Choroid plexus epithelial cell (primary cell): ENCODE results near the gene ADAM8.

Experiments
- DNase-seq: peaks from one replicate; pipeline ENCODE4 v3.0.0-alpha.2; 2010; ENCODE audit warnings: low read depth
- H3K4me3 ChIP-seq: 2 replicates; pipeline ENCODE4 v1.5.1; 2011; ENCODE audit warnings: low read depth, mild to moderate bottlenecking, control low read depth, low read length, moderate library complexity
- TF ChIP-seq, protein P1 (sequence below): conservative IDR thresholded peaks from 2 replicates; pipeline ENCODE4 v1.5.1; 2011; ENCODE audit warnings: low read depth, mild to moderate bottlenecking, control low read depth, inconsistent platforms, low read length, moderate library complexity

ADAM8 gene

DNA sequence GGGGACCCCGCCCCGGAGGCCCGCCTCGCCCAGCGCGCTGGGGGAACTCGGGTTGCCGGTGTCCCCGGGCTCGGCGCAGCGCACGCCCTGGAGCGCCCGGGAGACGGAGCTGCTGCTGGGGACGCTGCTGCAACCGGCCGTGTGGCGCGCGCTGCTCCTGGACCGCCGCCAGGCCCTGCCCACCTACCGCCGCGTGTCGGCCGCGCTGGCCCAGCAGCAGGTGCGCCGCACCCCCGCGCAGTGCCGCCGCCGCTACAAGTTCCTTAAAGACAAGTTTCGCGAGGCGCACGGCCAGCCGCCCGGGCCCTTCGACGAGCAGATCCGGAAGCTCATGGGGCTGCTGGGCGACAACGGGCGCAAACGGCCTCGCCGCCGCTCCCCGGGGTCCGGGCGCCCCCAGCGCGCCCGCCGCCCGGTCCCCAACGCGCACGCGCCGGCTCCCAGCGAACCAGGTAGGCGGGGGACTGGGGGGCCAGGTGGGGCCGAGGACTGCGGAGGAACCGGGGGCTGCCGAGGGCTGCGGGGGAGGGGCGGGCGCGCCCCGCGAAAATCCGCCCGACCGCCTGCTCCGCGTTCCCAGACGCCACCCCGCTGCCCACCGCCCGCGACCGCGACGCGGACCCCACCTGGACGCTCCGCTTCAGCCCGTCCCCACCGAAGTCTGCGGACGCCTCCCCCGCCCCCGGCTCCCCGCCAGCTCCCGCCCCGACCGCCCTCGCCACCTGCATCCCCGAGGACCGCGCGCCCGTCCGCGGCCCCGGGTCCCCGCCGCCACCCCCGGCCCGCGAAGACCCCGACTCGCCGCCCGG is 46.1 kb downstream of the ADAM8 start:
- TF ChIP-seq, protein P1, sequence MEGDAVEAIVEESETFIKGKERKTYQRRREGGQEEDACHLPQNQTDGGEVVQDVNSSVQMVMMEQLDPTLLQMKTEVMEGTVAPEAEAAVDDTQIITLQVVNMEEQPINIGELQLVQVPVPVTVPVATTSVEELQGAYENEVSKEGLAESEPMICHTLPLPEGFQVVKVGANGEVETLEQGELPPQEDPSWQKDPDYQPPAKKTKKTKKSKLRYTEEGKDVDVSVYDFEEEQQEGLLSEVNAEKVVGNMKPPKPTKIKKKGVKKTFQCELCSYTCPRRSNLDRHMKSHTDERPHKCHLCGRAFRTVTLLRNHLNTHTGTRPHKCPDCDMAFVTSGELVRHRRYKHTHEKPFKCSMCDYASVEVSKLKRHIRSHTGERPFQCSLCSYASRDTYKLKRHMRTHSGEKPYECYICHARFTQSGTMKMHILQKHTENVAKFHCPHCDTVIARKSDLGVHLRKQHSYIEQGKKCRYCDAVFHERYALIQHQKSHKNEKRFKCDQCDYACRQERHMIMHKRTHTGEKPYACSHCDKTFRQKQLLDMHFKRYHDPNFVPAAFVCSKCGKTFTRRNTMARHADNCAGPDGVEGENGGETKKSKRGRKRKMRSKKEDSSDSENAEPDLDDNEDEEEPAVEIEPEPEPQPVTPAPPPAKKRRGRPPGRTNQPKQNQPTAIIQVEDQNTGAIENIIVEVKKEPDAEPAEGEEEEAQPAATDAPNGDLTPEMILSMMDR = no peak
- DNase-seq = no peak
- H3K4me3 ChIP-seq = no peak overlapping the region

DNA sequence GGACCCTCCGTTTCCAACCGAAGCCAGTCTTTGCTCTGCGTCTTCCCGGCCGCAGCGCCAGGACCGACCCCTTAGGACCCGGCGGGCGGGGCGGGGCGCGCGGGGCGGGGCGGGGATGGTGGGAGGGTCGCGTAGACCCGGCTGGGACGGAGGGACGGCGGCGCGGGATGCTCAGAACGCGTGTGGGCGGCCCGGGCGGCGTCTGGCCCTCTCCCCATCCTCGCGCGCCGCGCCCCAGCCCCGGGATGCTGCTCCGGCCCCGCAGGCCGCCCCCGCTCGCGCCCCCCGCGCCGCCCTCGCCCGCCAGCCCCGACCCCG is 46.7 kb downstream of the ADAM8 start, which contains the start of gene UTF1:
Gene UTF1, plus strand, starts transcription at position 174 of the 318 bp plus-strand sequence. Its CDS starts 72 bp downstream, at position 246.
- DNase-seq = no peak
- H3K4me3 ChIP-seq = no peak within 1 kb of the TSS
- TF ChIP-seq, protein P1 = no peak

DNA sequence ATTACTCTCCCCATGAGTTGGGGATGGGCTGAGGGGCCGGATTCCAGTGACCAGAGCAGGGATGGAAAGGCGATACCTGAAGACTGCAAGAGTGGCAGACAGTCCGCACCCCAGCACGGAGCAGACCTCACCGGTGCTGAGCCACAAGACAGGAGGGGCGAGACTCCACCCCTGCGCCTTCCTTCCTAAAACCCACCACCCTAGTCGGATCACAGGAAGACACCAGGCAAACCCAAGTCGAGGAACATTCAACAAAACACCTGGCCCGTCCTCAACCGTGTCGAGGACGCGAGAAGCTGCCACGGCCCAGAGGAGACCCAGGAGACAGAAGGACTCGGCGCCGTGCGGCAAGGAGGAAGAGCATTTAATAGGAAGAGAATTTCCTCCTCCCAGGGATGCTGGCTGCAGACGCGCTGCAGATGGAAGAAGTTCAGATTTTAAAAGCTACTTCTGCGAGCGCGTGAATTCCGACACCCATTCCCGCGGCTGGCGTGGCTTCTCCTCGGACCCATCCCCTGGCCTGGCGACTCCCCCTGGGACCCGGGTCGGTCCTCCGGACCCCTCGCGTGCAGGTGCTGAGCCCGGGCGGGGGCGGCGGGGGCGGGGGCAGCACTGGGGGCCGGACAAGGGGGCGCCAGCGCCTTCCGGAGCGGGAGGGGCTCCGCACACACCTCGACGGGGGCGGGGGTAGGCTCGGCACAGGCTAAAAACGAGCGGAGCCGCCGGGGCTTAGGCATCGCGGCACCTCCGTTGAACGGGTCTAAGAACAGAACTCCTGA is 47.2 kb downstream of the ADAM8 start:
- H3K4me3 ChIP-seq = no peak overlapping the region
- TF ChIP-seq, protein P1 = no peak
- no peak for DNase-seq

DNA sequence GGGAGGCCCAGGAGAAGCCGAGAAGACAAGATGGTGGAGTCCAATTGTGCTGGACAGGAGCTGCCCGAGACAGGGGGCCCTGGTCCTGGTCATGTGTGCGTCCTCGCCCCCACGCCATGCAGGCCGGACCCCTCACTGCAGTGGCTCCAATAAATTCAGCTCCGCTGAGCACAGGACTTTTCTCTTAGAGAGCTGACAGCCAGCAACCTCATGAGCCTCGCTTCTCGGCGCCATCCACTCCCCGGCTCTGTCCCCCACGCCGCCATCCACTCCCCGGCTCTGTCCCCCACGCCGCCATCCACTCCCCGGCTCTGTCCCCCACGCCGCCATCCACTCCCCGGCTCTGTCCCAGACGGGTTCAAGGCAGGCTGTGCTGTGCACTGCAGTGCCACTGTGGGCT is 49.4 kb downstream of the ADAM8 start:
- no peak overlapping the region for H3K4me3 ChIP-seq
- no peak for DNase-seq
- TF ChIP-seq, protein P1 = no peak

DNA sequence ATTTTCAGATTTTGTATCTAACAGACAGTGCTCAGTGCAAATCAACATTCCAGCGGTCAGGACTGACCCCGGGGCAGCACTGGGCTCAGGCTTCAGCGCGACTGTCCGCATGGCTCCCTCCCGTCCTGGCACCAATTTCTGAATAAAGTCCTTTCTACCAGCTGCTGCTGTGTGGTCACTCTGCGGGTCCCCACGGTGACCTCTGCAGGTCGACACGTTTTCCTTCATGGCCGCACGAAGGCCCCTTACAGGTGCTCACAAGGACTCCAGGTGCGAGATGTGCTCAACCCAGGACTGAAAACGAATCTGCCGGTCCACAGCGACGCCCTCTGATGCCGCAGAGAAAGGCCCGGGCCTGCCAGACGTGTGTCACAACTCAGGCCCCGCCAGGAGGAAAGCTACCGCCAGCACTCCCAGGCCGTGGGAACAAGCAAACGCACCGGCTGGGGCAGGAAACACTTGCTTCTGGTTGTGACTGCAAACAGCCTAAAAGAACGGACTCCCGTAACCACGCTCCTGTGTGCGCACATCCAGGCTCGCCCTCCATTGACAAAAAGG is 50.3 kb downstream of the ADAM8 start:
- H3K4me3 ChIP-seq = no peak overlapping the region
- DNase-seq = no peak
- TF ChIP-seq, protein P1 = no peak

DNA sequence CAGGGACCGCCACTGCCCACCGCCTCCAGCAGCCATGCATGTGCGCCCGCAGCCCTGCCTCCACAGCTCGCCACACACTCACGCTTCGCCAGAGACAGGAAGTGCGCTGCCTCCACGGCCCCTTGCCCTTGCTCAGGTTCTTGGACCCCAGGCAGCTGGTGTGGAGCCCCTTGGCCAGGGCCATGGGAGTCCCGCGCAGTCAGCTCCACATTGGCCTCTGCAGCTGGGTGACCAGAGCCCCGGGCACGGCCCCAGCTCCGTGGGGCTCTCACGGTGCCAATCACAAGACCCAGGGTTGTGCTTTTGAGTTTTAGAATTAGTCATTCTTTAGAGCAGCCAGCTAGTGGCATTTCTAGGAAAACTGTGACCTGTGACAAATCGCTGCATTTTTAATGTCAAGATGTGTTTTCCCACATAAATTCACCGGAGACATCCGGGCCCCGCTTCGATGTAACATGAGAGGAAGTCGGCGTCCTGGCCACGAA is 50.9 kb downstream of the ADAM8 start:
- TF ChIP-seq, protein P1 = no peak
- no peak overlapping the region for H3K4me3 ChIP-seq
- no peak for DNase-seq
